WTC11 (cell line): Measurements from ENCODE around the gene STARD10. TPM values are rescaled to one million over a fixed set of nuclear protein-coding genes. Genes with fewer than 3 reads are reported as not detected.

Source experiments
- ARID4B ChIP-seq: sonication (generic); formaldehyde crosslinking; IDR thresholded peaks from 2 replicates; pipeline ENCODE4 v1.8.0; 2023; ENCODE audit warnings: missing genetic modification reagents, mild to moderate bottlenecking, borderline replicate concordance
- CREM ChIP-seq: sonication (generic); formaldehyde crosslinking; IDR thresholded peaks from 2 replicates; pipeline ENCODE4 v1.8.1; 2022; ENCODE audit warnings: mild to moderate bottlenecking, missing genetic modification reagents, moderate library complexity
- E2F5 ChIP-seq: sonication (generic); formaldehyde crosslinking; IDR thresholded peaks from 2 replicates; pipeline ENCODE4 v1.8.1; 2022; ENCODE audit warnings: mild to moderate bottlenecking, moderate library complexity, missing genetic modification reagents
- ERG ChIP-seq: fragments of 250-450 bp; sonication (Bioruptor Pico); IDR thresholded peaks from 2 replicates; pipeline ENCODE4 v1.8.0; 2021; ENCODE audit warnings: mild to moderate bottlenecking
- ETV6 ChIP-seq: sonication (generic); formaldehyde crosslinking; IDR thresholded peaks from 2 replicates; pipeline ENCODE4 v1.8.1; 2022; ENCODE audit warnings: mild to moderate bottlenecking, missing genetic modification reagents
- FOXJ3 ChIP-seq: sonication (generic); formaldehyde crosslinking; IDR thresholded peaks from 2 replicates; pipeline ENCODE4 v1.9.0; 2021; ENCODE audit warnings: missing genetic modification reagents, mild to moderate bottlenecking, borderline replicate concordance
- FOXP1 ChIP-seq: sonication (generic); formaldehyde crosslinking; IDR thresholded peaks from 2 replicates; pipeline ENCODE4 v1.8.0; 2022; ENCODE audit warnings: missing genetic modification reagents, mild to moderate bottlenecking, moderate library complexity, borderline replicate concordance
- IRF2 ChIP-seq: sonication (generic); formaldehyde crosslinking; IDR thresholded peaks from 2 replicates; pipeline ENCODE4 v1.8.0; 2022; ENCODE audit warnings: low read depth, missing genetic modification reagents, borderline replicate concordance
- KAT7 ChIP-seq: sonication (generic); formaldehyde crosslinking; IDR thresholded peaks from 2 replicates; pipeline ENCODE4 v1.8.1; 2023; ENCODE audit warnings: missing genetic modification reagents, mild to moderate bottlenecking, borderline replicate concordance
- MAX ChIP-seq: sonication (generic); formaldehyde crosslinking; IDR thresholded peaks from 2 replicates; pipeline ENCODE4 v1.8.0; 2022; ENCODE audit warnings: mild to moderate bottlenecking, missing genetic modification reagents
- NFYB ChIP-seq: sonication (generic); formaldehyde crosslinking; conservative IDR thresholded peaks from 2 replicates; pipeline ENCODE4 v1.8.0; 2022; ENCODE audit warnings: low read depth, missing genetic modification reagents
- NR2C2 ChIP-seq: sonication (generic); formaldehyde crosslinking; IDR thresholded peaks from 2 replicates; pipeline ENCODE4 v1.8.0; 2022; ENCODE audit warnings: mild to moderate bottlenecking, missing genetic modification reagents
- NR3C1 ChIP-seq: sonication (generic); formaldehyde crosslinking; conservative IDR thresholded peaks from 2 replicates; pipeline ENCODE4 v1.8.1; 2023; ENCODE audit warnings: low read depth, mild to moderate bottlenecking, missing genetic modification reagents
- RORB ChIP-seq: fragments of 250-450 bp; sonication (Bioruptor Pico); IDR thresholded peaks from 2 replicates; pipeline ENCODE4 v1.9.0; 2021; ENCODE audit warnings: mild to moderate bottlenecking
- ZBTB21 ChIP-seq: sonication (generic); formaldehyde crosslinking; IDR thresholded peaks from 2 replicates; pipeline ENCODE4 v1.8.1; 2023; ENCODE audit warnings: mild to moderate bottlenecking, missing genetic modification reagents, borderline replicate concordance
- ZNF219 ChIP-seq: sonication (generic); formaldehyde crosslinking; IDR thresholded peaks from 2 replicates; pipeline ENCODE4 v1.8.0; 2023; ENCODE audit warnings: missing genetic modification reagents, mild to moderate bottlenecking, borderline replicate concordance
- ZNF423 ChIP-seq: fragments of 250-450 bp; sonication (Bioruptor Pico); IDR thresholded peaks from 2 replicates; pipeline ENCODE4 v2.1.2; 2022; ENCODE audit warnings: mild to moderate bottlenecking, moderate library complexity
- ZNF532 ChIP-seq: fragments of 250-450 bp; sonication (Bioruptor Pico); IDR thresholded peaks from 2 replicates; pipeline ENCODE4 v1.9.0; 2021; ENCODE audit warnings: mild to moderate bottlenecking, borderline replicate concordance
- total RNA-seq: library from RNA; stranded (reverse); gene quantifications from 3 replicates; pipeline ENCODE4 v1.2.3, GENCODE V29; 2021
- TF ChIP-seq, protein P1 (sequence below): sonication (generic); formaldehyde crosslinking; IDR thresholded peaks from 2 replicates; pipeline ENCODE4 v1.8.1; 2022; ENCODE audit warnings: missing genetic modification reagents, borderline replicate concordance
- TF ChIP-seq, protein P2 (sequence below): sonication (generic); formaldehyde crosslinking; IDR thresholded peaks from 2 replicates; pipeline ENCODE4 v1.8.0; 2022; ENCODE audit warnings: missing genetic modification reagents

The STARD10 gene
- total RNA-seq, 1 experiment from 2014 or later: 32.0 TPM

DNA sequence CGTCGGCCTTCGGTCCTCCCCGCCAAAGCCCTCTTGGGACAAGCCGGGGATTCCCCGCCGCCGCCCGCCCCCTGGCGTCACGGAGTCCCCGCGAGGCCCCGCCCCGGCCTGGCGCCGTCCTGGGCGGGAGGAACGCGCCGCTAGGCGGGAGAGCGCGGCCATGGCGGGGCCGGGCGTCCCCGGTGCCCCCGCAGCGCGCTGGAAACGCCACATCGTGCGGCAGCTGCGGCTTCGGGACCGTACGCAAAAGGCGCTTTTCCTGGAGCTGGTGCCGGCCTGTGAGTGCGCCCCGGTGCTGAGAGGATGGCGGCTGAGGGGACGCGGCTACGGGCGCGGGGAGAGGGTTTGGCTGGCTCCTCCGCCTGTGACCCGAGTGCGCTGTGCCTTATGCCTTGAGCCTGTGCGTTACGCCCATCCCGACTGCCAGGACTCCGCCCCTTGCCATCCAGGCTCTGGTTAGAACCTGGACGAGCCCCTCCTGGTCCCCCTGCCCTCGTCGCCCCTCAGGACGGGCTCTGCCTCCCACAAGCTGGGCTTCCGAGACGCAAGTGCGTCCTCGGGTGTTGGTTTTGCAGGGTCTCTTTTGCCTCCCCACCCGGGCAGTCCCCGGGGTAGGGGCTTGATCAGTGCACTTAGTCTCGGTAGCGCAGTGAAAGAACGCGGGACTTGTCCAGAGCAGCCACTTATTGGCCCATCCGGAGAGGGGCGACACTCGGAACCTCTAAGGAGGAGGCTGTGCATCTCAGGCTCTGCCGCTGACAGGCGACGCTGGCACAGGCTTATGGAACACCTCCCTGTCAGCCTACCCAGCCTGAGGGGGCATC lies 20.7 kb upstream of the STARD10 start, which contains the start of gene ATG16L2 (continued):
- TF ChIP-seq NFYB (CRISPR knock-in tag) (no peak), NR2C2 (0 out of 2 replicates have a peak, but pooled peaks have one; percentile 47), KAT7 (CRISPR knock-in tag) (0 out of 2 replicates have a peak, but pooled peaks have one; percentile 72), E2F5 (CRISPR knock-in tag) (peak; percentile 42; the same call in 1 of the 2 replicates), ARID4B (no peak; the same call in 1 of the 2 replicates), IRF2 (CRISPR knock-in tag) (no peak), NR3C1 (CRISPR knock-in tag) (no peak), ETV6 (CRISPR knock-in tag) (peak; percentile 86), ZNF219 (CRISPR knock-in tag) (no peak; the same call in 1 of the 2 replicates), ZNF423 (no peak), ERG (CRISPR knock-in tag) (no peak), CREM (CRISPR knock-in tag) (no peak), FOXJ3 (no peak), RORB (no peak), MAX (CRISPR knock-in tag) (no peak; the same call in 1 of the 2 replicates), ZNF532 (CRISPR knock-in tag) (no peak), FOXP1 (CRISPR knock-in tag) (peak; percentile 43; the same call in 1 of the 2 replicates), ZBTB21 (CRISPR knock-in tag) (0 out of 2 replicates have a peak, but pooled peaks have one; percentile 58)
- TF ChIP-seq, protein P1, sequence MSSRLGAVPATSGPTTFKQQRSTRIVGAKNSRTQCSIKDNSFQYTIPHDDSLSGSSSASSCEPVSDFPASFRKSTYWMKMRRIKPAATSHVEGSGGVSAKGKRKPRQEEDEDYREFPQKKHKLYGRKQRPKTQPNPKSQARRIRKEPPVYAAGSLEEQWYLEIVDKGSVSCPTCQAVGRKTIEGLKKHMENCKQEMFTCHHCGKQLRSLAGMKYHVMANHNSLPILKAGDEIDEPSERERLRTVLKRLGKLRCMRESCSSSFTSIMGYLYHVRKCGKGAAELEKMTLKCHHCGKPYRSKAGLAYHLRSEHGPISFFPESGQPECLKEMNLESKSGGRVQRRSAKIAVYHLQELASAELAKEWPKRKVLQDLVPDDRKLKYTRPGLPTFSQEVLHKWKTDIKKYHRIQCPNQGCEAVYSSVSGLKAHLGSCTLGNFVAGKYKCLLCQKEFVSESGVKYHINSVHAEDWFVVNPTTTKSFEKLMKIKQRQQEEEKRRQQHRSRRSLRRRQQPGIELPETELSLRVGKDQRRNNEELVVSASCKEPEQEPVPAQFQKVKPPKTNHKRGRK: no peak
- TF ChIP-seq, protein P2, sequence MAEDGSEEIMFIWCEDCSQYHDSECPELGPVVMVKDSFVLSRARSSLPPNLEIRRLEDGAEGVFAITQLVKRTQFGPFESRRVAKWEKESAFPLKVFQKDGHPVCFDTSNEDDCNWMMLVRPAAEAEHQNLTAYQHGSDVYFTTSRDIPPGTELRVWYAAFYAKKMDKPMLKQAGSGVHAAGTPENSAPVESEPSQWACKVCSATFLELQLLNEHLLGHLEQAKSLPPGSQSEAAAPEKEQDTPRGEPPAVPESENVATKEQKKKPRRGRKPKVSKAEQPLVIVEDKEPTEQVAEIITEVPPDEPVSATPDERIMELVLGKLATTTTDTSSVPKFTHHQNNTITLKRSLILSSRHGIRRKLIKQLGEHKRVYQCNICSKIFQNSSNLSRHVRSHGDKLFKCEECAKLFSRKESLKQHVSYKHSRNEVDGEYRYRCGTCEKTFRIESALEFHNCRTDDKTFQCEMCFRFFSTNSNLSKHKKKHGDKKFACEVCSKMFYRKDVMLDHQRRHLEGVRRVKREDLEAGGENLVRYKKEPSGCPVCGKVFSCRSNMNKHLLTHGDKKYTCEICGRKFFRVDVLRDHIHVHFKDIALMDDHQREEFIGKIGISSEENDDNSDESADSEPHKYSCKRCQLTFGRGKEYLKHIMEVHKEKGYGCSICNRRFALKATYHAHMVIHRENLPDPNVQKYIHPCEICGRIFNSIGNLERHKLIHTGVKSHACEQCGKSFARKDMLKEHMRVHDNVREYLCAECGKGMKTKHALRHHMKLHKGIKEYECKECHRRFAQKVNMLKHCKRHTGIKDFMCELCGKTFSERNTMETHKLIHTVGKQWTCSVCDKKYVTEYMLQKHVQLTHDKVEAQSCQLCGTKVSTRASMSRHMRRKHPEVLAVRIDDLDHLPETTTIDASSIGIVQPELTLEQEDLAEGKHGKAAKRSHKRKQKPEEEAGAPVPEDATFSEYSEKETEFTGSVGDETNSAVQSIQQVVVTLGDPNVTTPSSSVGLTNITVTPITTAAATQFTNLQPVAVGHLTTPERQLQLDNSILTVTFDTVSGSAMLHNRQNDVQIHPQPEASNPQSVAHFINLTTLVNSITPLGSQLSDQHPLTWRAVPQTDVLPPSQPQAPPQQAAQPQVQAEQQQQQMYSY (CRISPR knock-in tag): peak; percentile 32
